Progenitor cell of endocrine pancreas (in vitro differentiated cells): ENCODE measurements around the gene RHOV. TPM values are rescaled to one million over a fixed set of nuclear protein-coding genes. Genes with fewer than 3 reads are reported as not detected.

Experiments
- DNase-seq: peaks from one replicate; pipeline ENCODE4 v3.0.0; 2021; ENCODE audit warnings: low spot score; ENCODE audit not compliant: unreplicated experiment
- H3K27ac Mint-ChIP-seq: 2 replicates; pipeline ENCODE4 v1.8.0; 2021; ENCODE audit warnings: mild to moderate bottlenecking, moderate library complexity, mixed read lengths
- H3K27me3 Mint-ChIP-seq: 2 replicates; pipeline ENCODE4 v1.8.0; 2021; ENCODE audit warnings: mixed read lengths
- H3K36me3 Mint-ChIP-seq: 2 replicates; pipeline ENCODE4 v1.8.0; 2022; ENCODE audit warnings: mixed read lengths; ENCODE audit not compliant: insufficient read depth
- H3K4me1 Mint-ChIP-seq: 2 replicates; pipeline ENCODE4 v1.8.0; 2021; ENCODE audit warnings: low read depth, mixed read lengths
- H3K4me3 Mint-ChIP-seq: 2 replicates; pipeline ENCODE4 v1.8.0; 2021; ENCODE audit warnings: low read depth, mild to moderate bottlenecking, moderate library complexity, mixed read lengths
- H3K9me3 Mint-ChIP-seq: 2 replicates; pipeline ENCODE4 v1.8.0; 2021; ENCODE audit warnings: low read depth, mixed read lengths
- total RNA-seq: library from RNA; stranded (reverse); gene quantifications from 2 replicates; pipeline ENCODE4 v1.2.1, GENCODE V29; 2021
- TF ChIP-seq, protein P1 (sequence below): fragments of 200-600 bp; sonication (generic); IDR thresholded peaks from one replicate; pipeline ENCODE4 v1.5.0; 2021; ENCODE audit warnings: antibody characterized with exemption, mild to moderate bottlenecking; ENCODE audit not compliant: unreplicated experiment

Gene RHOV
- total RNA-seq, 1 donor from 2014 or later: 5.1 TPM

DNA sequence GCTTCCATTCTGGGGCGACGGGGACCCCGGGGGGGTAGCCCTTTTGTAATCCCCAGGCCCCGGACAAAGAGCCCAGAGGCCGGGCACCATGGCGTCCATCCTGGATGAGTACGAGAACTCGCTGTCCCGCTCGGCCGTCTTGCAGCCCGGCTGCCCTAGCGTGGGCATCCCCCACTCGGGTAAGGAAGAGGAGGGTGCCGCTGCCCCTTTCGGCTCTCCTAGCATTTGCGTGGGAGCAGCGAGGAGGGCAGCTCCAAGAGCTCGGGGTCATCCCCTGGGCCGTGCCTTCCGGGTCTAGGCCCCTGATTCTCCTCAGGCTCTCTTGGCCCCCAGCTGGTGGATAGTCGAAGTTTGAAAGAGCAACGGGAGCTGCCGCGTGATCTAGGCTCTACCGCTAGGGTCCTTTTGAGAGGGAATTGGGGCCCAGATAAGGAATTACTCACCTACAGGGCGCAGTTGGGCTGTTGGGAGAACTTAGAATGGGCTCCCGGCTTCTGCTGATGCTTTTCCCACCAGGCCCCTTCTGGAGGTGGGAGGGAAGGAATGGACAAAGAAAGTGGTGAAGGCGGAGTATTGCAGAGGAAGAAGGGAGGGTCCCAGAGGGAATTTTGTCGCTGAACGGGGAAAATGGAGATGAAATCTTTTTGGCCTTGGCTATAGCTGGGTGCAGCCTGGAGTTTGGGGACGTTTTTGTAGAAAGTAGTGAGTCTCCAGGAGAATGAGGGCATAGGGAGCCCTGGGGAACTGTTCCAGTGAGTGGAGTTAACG, 20.8 kb upstream of the RHOV start:
- Mint-ChIP-seq H3K27me3 (peaks cover 3% of the 10 kb centered on the region), H3K4me3 (peak overlapping the region; percentile 99), H3K4me1 (peaks cover 11% of the 10 kb centered on the region), H3K36me3 (peaks cover 12% of the 10 kb centered on the region), H3K27ac (peak overlapping the region; percentile 98), H3K9me3 (no peaks in the 10 kb centered on the region)
- DNase-seq: peak; percentile 44
- TF ChIP-seq, protein P1, sequence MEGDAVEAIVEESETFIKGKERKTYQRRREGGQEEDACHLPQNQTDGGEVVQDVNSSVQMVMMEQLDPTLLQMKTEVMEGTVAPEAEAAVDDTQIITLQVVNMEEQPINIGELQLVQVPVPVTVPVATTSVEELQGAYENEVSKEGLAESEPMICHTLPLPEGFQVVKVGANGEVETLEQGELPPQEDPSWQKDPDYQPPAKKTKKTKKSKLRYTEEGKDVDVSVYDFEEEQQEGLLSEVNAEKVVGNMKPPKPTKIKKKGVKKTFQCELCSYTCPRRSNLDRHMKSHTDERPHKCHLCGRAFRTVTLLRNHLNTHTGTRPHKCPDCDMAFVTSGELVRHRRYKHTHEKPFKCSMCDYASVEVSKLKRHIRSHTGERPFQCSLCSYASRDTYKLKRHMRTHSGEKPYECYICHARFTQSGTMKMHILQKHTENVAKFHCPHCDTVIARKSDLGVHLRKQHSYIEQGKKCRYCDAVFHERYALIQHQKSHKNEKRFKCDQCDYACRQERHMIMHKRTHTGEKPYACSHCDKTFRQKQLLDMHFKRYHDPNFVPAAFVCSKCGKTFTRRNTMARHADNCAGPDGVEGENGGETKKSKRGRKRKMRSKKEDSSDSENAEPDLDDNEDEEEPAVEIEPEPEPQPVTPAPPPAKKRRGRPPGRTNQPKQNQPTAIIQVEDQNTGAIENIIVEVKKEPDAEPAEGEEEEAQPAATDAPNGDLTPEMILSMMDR: peak; percentile 64

DNA sequence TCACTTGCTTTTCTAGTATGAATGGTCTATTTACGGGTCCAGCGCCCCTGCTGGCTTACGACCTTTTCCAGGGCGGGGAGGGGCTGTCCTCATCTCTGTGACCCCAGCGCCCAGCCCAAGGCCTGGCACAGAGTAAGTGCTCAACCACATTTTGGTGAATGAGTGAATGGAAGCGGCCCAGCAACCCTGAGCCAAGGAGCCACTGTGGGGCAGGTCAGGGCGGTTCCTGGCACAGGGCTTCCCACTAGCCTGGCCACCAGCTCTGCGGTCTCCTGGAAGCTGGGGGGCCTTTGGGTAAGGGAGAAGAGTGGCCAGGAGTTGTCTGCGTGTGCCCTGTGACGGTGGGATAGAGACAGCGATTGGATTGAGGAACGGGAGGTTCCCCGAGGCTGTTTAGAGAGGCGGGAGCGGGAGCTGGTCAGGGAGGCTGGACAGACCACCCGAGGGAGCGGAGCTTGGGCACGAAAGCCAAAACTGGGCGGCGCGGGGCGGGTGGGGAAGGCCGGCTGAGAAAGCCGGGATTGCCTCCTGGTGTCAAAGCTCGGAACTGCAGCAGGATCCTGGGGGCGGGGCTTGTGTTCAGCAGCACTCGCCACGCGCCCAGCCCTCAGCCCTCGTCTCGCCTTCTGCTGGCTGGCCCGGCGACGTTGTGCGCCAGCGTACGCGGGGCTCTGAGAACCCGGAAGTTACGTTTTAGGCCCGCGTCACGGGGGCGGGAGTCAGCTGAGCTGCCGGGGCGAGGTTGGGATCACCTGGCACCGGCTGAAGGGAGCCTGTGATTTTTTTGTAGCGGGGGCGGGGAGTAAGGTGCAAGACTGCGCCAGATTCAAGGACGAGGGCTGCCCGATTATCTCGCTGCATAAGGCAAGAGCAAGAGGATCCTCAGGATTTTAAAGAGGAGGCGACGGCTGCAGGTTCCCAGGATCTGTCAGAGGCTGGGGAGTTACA, 20.0 kb upstream of the RHOV start, which contains the start of gene VPS18:
TSS of gene VPS18 (plus strand) at position 718 of the 948 bp plus-strand sequence. CDS start 319 bp downstream, outside the sequence.
- Mint-ChIP-seq H3K27me3 (peaks cover 3% of the 10 kb centered on the region), H3K36me3 (peaks cover 11% of the 10 kb centered on the region), H3K4me1 (peaks cover 11% of the 10 kb centered on the region), H3K9me3 (no peaks in the 10 kb centered on the region), H3K27ac (peak within 1 kb of the TSS; percentile 98), H3K4me3 (peak within 1 kb of the TSS; percentile 99)
- TF ChIP-seq, protein P1: peak; percentile 81
- peak; percentile 99 for DNase-seq

DNA sequence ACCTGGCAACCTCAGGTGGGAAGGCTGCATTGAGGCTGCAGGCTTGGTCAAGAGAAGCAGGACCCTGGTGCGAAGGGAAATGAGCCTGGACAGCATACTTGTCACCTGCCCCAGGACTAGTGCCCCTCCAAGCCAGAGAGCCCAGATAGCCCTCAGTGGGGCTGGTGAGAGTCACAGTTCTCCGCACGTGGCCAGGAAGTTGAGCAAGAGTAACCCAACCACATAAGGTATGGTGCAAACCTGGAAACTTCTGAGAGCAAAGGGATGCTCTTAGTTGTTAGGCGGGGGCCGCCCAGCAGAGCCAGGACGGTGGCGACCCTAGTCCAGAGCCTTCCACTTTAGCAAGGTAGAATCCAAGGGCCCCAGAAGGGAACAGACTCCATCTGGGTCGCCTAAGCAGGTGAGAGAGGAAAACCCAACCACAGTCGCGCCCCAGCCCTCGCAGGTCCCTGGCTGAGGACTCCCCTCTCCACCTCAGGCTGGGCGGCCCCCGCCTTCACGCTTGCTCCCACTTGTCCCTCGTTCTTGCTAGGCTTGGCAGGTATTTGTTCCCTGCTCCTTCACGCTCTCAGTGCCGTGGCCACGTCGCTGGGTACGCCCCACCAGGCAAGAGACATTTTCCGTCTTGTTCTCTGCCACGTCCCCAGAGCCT, 19.1 kb upstream of the RHOV start:
- TF ChIP-seq, protein P1: no peak
- Mint-ChIP-seq H3K4me1 (peaks cover 11% of the 10 kb centered on the region), H3K27ac (no peak overlapping the region), H3K4me3 (peak overlapping the region; percentile 99), H3K27me3 (peaks cover 3% of the 10 kb centered on the region), H3K9me3 (no peaks in the 10 kb centered on the region), H3K36me3 (peaks cover 7% of the 10 kb centered on the region)
- no peak for DNase-seq

DNA sequence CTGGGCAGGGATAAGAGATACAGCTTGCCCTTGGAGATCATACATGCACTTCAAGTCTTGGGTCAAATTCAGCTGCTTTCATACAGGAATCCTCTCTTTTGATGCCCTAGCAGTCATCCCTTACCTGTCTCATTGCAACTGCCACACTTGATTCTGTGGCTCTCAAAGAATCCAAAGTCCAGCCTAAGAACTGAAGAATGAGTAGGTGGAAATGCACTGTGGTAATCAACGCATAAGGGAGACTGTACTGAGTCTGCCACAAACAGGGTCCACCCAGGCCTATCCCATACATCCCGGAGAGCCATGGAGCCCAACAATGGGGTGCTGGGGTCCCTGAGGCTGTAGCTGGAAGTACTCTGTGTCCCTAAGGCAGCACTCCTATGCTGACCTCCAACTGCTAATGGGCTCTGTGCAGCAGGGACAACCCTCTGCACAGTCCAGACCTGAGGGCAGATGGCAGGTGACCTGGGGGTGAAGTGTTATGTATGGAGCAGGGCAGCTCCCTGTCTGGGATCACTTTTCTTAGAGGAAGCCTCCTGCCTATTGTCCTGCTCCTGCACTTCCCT, 18.5 kb upstream of the RHOV start:
- Mint-ChIP-seq H3K9me3 (no peaks in the 10 kb centered on the region), H3K27me3 (peaks cover 3% of the 10 kb centered on the region), H3K36me3 (peaks cover 4% of the 10 kb centered on the region), H3K27ac (no peak overlapping the region), H3K4me1 (peaks cover 11% of the 10 kb centered on the region), H3K4me3 (no peak overlapping the region)
- TF ChIP-seq, protein P1: no peak
- no peak for DNase-seq
